Activated CD4-positive, alpha-beta T cell treated with anti-CD3 and anti-CD28 coated beads, Interleukin-2, amount 50 U/mL, for 4 hours (primary cell): ENCODE results near the gene CFP.
"Not testable (repeated sequence)": the region's sequence is repeated elsewhere in the genome, so short reads cannot be mapped to it uniquely, and the experiment has no call there.

ENCODE experiments used
- DNase-seq, 2 experiments: peaks; one replicate each; pipeline ENCODE4 v3.0.0-alpha.2; 2020

CFP gene

DNA sequence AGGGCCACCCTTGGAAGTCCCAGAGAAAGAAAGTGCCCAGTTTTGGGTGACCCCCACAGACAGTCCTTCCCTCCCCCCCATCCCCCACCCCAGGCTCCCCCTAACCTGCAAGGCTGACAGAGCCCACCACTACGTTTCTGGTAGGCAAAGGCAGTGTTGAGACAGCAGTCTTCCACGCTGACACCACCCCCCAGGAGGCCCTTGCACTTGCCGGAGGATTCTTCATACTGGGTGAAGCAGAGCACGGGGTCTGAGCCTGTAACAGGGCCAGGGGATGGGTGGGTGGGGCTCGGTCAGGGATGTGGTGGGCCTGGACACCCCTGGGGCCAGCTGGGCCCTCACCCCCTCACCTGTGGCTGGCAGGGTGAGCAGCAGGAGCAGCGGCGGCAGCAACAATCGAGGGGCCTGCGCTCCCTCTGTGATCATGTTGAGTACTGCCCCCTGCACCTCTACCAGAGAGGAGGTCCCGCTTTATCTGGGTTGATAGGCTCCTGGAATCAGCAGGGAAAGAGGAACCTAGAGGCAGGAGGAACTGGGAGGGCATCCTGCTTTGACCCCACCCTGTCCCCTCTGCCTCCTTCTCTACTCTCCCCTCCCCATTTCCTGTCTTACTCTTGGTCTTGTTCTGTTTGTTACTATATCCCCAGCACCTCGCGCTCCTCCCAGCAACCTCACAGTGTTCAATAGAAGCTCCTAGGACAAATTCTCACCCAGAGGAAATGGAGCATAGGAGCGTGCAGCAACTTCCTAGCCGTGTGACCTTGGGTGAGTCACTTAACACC, at the start of gene CFP:
Gene CFP, minus strand, starts transcription at position 512 of the 782 bp plus-strand sequence. Its CDS starts 86 bp downstream, at position 426.
- no peak for DNase-seq

DNA sequence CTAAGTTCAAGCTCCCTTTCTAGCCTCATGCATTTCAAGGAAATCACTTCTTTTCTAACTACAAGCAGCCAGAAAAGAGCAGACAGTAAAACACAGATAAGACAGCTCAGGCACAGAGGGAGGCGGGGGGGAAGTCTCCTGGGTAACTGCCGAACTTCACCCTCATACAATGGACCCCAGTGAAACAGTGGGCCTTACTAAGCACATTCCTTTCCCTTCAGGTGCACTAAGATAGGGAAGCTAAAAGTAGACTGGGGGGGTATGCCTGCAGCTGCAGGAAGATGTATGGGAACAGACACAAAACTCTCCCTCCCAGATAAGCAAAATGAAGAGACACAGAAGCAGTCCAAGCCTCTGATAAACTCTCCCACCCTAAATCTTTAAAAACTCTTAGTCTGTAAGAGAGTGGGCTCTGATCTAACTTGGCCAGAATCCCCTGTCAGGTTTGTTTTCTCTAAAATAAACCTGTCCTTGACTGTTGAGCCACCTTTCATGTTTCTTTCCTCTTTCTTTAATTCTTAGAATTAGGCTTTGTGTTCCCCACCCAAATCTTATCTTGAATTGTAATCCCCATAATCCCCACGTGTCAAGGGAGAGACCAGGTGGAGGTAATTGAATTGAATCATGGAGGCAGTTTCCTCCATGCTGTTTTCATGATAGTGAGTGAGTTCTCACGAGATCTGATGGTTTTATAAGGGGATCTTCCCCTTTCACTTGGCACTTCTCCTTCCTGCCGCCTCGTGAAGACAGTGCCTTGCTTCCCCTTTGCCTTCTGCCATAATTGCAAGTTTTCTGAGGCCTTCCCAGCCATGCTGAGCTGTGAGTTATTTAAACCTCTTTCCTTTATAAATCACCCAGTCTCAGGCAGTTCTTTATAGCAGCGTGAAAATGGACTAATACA, 46.5 kb upstream of the CFP start:
- DNase-seq = not testable (repeated sequence)

- no peak for DNase-seq
Measured at GRCh38 chrX:47674776-47675175, 45.0 kb upstream of the CFP start.

DNA sequence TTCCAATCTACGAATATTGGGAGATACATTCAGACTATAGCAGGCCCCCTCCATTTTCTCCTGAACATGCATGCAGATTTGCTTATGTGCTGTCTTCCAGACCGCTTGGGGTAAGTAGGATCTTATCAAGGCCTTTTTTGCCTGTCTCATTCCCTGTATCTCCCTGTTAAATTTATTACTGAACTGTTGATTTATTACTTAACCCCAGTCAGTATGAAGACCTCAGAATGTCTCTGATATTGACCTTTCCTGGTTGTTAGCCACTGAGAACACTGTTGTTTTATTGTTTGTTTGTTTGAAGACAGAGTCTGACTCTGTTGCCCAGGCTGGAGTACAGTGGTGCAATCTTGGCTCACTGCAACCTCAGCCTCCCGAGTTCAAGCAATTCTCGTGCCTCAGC, 36.1 kb upstream of the CFP start:
- DNase-seq = not testable (repeated sequence)

DNA sequence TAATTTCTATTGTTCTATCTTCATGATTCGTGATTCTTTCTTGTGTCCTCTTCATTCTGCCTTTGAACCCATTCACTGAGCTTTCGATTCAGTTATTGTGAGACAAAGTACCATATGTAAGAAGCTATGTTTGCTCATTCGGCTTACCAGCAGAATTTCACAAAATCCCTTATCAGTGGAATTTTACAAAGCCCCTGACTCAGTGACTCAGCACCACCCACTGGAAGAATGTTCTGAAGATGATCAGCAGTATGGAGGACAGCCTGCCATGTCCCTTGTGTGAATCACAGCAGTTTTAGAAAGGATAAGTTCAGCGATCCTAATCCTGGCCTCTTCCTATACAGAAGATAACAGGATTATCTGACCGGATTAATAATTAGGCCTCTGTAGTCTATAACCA, 35.0 kb upstream of the CFP start:
- no peak for DNase-seq

- DNase-seq = peak; percentile 11 to 22
Measured at GRCh38 chrX:47662144-47662657, 32.5 kb upstream of the CFP start.

DNA sequence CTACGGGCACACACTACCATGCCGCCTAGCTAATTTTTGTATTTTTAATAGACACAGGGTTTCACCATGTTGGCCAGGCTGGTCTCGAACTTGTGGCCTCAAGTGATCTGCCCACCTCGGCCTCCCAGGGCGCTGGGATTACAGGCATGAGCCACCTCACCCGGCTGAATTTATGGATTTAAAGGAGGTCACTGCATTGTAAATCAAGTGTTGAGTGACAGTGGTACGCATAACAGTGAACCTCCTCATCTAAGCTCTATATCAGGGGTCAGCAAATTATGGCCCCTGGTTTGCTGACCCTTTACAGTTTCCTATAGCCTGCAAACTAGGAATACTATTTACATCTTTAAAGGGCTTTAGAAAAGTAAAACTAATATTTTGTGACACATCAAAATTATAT, 31.8 kb upstream of the CFP start:
- no peak for DNase-seq

- DNase-seq = no peak
Measured at GRCh38 chrX:47659421-47659726, 29.6 kb upstream of the CFP start.

- peak; percentile 89 for DNase-seq
Measured at GRCh38 chrX:47658684-47659420, 29.1 kb upstream of the CFP start, which contains the start of gene UXT. Gene UXT (minus strand): TSS chrX:47659180. CDS start chrX:47658927, 253 bp downstream.

DNA sequence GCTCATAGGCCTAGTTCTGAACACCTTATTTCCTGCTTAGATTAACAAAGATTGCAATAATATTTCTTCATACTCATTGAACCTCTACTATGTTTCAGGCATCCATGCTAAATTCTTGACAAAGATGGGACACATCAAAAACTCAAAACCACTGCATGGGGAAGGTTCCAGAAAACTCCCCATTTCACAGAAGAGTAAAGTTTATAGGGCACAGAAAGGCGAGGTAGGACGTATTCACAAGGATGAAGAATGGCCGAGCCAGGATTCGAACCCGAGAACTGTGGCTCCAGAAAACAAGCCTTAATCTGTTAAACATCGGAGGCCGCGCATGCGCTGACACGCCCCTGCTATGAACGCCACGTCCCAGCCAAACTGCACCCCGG, 28.6 kb upstream of the CFP start:
- DNase-seq = no peak

GRCh38 chrX:47651043-47651905, 21.5 kb upstream of the CFP start:
- DNase-seq = no peak

DNA sequence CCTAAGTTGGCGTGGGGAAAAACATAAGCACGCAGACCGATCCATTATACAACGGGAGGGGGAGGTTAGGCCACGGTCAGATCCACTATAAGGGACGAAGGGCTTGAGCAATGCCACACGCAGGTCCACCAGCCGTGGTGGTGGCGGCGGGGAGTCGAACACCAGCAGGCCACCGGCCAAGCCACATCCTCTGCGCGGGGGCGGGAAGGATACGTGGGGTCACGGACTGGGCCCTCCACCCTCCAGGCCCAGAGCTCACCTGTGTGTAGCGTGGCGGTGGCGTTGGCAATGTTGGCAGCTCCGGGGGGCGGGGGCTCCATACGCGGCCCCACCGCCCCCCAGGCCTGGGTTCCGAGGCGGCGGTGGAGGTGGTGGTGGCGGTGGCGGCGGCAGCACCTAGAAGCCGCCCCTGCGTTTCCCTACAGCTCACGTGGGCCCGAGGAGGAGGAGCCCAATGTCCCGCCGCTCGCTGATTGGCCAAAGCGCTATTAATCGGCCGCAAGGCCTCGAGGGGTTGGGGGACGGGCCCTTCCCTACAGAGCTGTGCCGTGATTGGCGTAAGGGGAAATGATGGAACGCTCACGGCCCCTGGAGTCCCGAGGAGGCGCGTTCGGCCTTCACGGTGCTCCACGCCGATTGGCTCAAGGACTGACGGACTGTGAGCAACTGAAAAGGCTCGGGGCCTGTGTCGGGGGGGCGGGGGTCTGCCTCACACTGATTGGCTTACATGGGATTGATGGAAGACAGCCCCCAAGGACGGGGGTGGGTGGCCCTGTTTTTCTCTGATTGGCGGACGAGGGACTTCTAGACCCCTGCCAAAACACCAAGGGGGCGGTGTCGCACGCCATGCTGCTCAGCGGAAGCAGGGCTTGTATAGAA, 20.7 kb upstream of the CFP start, which contains the start of gene ELK1:
Gene ELK1, minus strand, starts transcription at position 400 of the 879 bp plus-strand sequence. CDS start 9,122 bp downstream, outside the sequence.
- DNase-seq = peak; percentile 82 to 86

DNA sequence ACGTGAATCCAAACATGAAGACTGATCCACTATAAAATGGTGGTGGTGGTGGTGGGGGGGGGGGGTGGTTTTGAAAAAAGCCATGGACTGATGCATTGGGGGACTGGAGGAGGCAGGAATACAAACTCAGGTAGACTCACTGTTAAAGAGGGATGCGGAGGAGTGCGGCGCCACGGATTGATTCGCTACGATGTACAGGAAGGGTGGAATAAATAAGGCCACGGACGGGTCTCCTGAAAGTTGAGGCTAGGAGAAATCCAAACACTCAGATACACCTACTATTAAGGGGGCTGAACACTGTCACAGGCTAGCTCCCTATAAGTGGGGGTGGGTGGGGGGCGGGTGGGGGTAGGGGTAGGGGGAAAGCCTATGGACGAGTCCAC, 20.0 kb upstream of the CFP start:
- DNase-seq = no peak

DNA sequence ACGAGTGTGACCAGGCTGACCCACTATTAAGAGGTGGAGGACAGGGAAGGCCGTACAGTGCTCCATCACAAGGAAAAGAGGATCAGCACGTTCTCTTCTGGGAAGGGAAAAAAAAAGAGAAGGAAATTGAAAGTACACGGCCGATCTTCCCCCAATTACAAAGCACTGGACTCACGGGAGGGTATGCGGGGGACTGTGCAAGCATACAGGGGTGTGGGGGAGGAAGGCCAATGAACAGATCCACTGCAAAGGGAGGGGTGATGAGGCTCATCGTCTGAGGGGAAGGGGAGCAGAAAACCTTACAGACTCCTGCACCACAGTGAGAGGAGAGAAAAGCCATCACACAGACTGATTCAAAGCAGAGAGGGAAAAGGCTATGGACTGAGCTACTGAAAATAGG, 19.5 kb upstream of the CFP start:
- no peak for DNase-seq

- no peak for DNase-seq
Measured at GRCh38 chrX:47648376-47648775, 18.6 kb upstream of the CFP start.

DNA sequence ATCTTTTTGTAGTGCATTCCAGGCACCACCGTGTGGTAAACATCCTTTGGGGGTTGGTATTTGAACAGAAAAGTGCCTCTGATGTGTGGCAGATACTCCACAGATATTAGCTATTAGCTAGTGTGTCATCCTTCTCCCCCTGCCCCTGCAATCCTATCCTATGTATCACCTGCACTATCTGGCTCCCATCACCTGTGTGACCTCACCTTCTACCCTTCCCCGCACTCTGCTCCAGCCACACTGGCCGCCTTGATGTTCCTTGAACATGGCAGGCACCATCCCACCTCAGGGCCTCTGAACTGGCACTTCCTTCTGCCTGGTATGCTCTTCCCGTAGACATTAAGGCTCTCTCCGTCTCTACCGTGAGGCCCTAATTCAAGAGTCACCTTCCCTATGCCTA, 16.9 kb upstream of the CFP start:
- DNase-seq = no peak

GRCh38 chrX:47645530-47645929, 15.8 kb upstream of the CFP start:
- DNase-seq = no peak

- no peak for DNase-seq
Measured at GRCh38 chrX:47644557-47645091, 14.9 kb upstream of the CFP start.

- DNase-seq = no peak
Measured at GRCh38 chrX:47643926-47644325, 14.2 kb upstream of the CFP start.

- no peak for DNase-seq
Measured at GRCh38 chrX:47638816-47639215, 9.1 kb upstream of the CFP start.
